ENCODE results near the gene DNLZ.

Gene DNLZ

GRCh38 chr9:136376457-136376856 is 12.9 kb upstream of the DNLZ start:
- DNase-seq (ENCODE audit: low spot score) = no peak

- DNase-seq (ENCODE audit: low spot score) = no peak
Measured at GRCh38 chr9:136375096-136375495, 11.6 kb upstream of the DNLZ start.

- no peak for DNase-seq (ENCODE audit: low spot score)
Measured at GRCh38 chr9:136374183-136374575, 10.6 kb upstream of the DNLZ start.

- DNase-seq (ENCODE audit: low spot score) = no peak
Measured at GRCh38 chr9:136373300-136374182, 10.0 kb upstream of the DNLZ start, which contains the start of gene CARD9. Gene CARD9 (minus strand): TSS chr9:136373669. CDS start chr9:136372078, 1,591 bp downstream.

- no peak for DNase-seq (ENCODE audit: low spot score)
Measured at GRCh38 chr9:136372561-136373299, 9.2 kb upstream of the DNLZ start.

- no peak for DNase-seq (ENCODE audit: low spot score)
Measured at GRCh38 chr9:136372006-136372405, 8.5 kb upstream of the DNLZ start.

- no peak for DNase-seq (ENCODE audit: low spot score)
Measured at GRCh38 chr9:136371533-136371880, 8.0 kb upstream of the DNLZ start.

- no peak for DNase-seq (ENCODE audit: low spot score)
Measured at GRCh38 chr9:136370687-136371532, 7.4 kb upstream of the DNLZ start.

- no peak for DNase-seq (ENCODE audit: low spot score)
Measured at GRCh38 chr9:136370037-136370436, 6.5 kb upstream of the DNLZ start.

GRCh38 chr9:136368190-136368589 is 4.6 kb upstream of the DNLZ start:
- no peak for DNase-seq (ENCODE audit: low spot score)

GRCh38 chr9:136367296-136368145 is 4.0 kb upstream of the DNLZ start:
- no peak for DNase-seq (ENCODE audit: low spot score)

- DNase-seq (ENCODE audit: low spot score) = no peak
Measured at GRCh38 chr9:136366826-136367225, 3.3 kb upstream of the DNLZ start.

- DNase-seq (ENCODE audit: low spot score) = no peak
Measured at GRCh38 chr9:136365775-136366222, 2.3 kb upstream of the DNLZ start.

- DNase-seq (ENCODE audit: low spot score) = no peak
Measured at GRCh38 chr9:136364942-136365774, 1.6 kb upstream of the DNLZ start.

- no peak for DNase-seq (ENCODE audit: low spot score)
Measured at GRCh38 chr9:136363949-136364748, 605 bp upstream of the DNLZ start.

GRCh38 chr9:136362450-136362784 is 1.1 kb downstream of the DNLZ start:
- DNase-seq (ENCODE audit: low spot score) = no peak

GRCh38 chr9:136361754-136362449 is 1.6 kb downstream of the DNLZ start:
- no peak for DNase-seq (ENCODE audit: low spot score)

GRCh38 chr9:136361047-136361753 is 2.3 kb downstream of the DNLZ start:
- no peak for DNase-seq (ENCODE audit: low spot score)

All from COLO829 (cell line).